ENCODE results near the gene BEST2.

- no peak for TF ChIP-seq CTCF (conservative IDR thresholded peaks at IDR 0.05 in 1 of 2, IDR thresholded peaks at IDR 0.05 in 1 of 2; ENCODE audit: low read depth in 1 of 2, low read length in 2 of 2)
- TF ChIP-seq EZH2 (IDR thresholded peaks at IDR 0.05; ENCODE audit: low read length, missing control alignments): no peak
Observed at GRCh38 chr19:12797141-12797587, 45.6 kb downstream of the BEST2 start.

Measured in fibroblast of lung (primary cell).